HEK293T (cell line): ENCODE data around the gene DDX46.
"Not testable (repeated sequence)": the region's sequence is repeated elsewhere in the genome, so short reads cannot be mapped to it uniquely, and the experiment has no call there.

Experiments used
- BHLHE40 ChIP-seq: fragments of 450-650 bp; IDR thresholded peaks from 2 replicates; pipeline ENCODE4 v1.6.1; 2016; ENCODE audit warnings: mild to moderate bottlenecking, moderate library complexity, borderline replicate concordance
- ELF4 ChIP-seq: fragments of 450-650 bp; IDR thresholded peaks from 2 replicates; pipeline ENCODE4 v1.6.1; 2017; ENCODE audit warnings: antibody characterized with exemption
- FOXA1 ChIP-seq: fragments of 450-650 bp; IDR thresholded peaks from 2 replicates; pipeline ENCODE4 v1.6.1; 2016; ENCODE audit warnings: mild to moderate bottlenecking
- FOXK2 ChIP-seq: fragments of 450-650 bp; IDR thresholded peaks from 2 replicates; pipeline ENCODE4 v1.6.1; 2016; ENCODE audit warnings: mild to moderate bottlenecking
- FOXM1 ChIP-seq: fragments of 450-650 bp; IDR thresholded peaks from 2 replicates; pipeline ENCODE4 v1.6.1; 2017; ENCODE audit warnings: mild to moderate bottlenecking, borderline replicate concordance
- NFRKB ChIP-seq: fragments of 450-650 bp; IDR thresholded peaks from 2 replicates; pipeline ENCODE4 v1.6.1; 2016; ENCODE audit warnings: mild to moderate bottlenecking, moderate library complexity
- SP1 ChIP-seq: fragments of 450-650 bp; IDR thresholded peaks from 2 replicates; pipeline ENCODE4 v1.6.1; 2017
- SUZ12 ChIP-seq: fragments of 450-650 bp; IDR thresholded peaks from 2 replicates; pipeline ENCODE4 v1.6.1; 2016; ENCODE audit warnings: mild to moderate bottlenecking
- TARDBP ChIP-seq: fragments of 450-650 bp; IDR thresholded peaks from 2 replicates; pipeline ENCODE4 v1.6.1; 2016
- ZNF384 ChIP-seq: fragments of 450-650 bp; IDR thresholded peaks from 2 replicates; pipeline ENCODE4 v1.6.1; 2016

DNA sequence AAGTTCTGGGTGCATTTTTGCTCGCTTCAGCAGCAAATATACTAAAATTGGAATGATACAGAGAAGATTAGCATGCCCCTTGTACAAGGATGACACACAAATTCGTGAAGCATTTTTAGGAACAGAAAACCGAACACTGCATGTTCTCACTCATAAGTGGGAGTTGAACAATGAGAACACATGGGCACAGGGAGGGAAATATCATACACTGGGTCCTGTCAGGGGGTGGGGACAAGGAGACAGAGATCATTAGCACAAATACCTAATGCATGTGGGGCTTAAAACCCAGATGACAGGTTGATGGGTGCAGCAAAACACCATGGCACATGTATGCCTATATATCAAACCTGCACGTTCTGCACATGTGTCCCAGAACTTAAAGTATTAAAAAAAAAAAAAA is 43.1 kb upstream of the DDX46 start:
- not testable (repeated sequence) for TF ChIP-seq NFRKB, FOXK2, FOXA1, TARDBP, BHLHE40, FOXM1, ELF4, SUZ12, ZNF384, SP1
